Measurements from ENCODE around the gene NEGR1.

- TF ChIP-seq ZNF444 (CRISPR knock-in tag; IDR thresholded peaks at IDR 0.05): no peak
- TF ChIP-seq NR0B1 (IDR thresholded peaks at IDR 0.05; ENCODE audit: partially characterized antibody): no peak
- no peak for TF ChIP-seq POLR2AphosphoS5 (IDR thresholded peaks at IDR 0.05; ENCODE audit: control insufficient read depth, insufficient read depth, low read depth, low read length)
- no peak for TF ChIP-seq SMAD3 (CRISPR knock-in tag; conservative IDR thresholded peaks at IDR 0.05)
- TF ChIP-seq NFIC (IDR thresholded peaks at IDR 0.05): no peak
- no peak for TF ChIP-seq YY1 (IDR thresholded peaks at IDR 0.05; ENCODE audit: borderline replicate concordance in 1 of 3, control insufficient read depth in 1 of 3, extremely low read depth in 1 of 3, insufficient read depth in 3 of 3, insufficient read length in 1 of 3, insufficient replicate concordance in 2 of 3, low read depth in 1 of 3, low read length in 2 of 3)
- TF ChIP-seq HES1 (IDR thresholded peaks at IDR 0.05; ENCODE audit: low read depth): no peak
- no peak for TF ChIP-seq ZFP91 (CRISPR knock-in tag; IDR thresholded peaks at IDR 0.05)
- TF ChIP-seq USF2 (CRISPR knock-in tag; IDR thresholded peaks at IDR 0.05): no peak
- TF ChIP-seq GATAD2A (IDR thresholded peaks at IDR 0.05): no peak
- TF ChIP-seq PHTF2 (CRISPR knock-in tag; IDR thresholded peaks at IDR 0.05): no peak
- TF ChIP-seq JUNB (CRISPR knock-in tag; conservative IDR thresholded peaks at IDR 0.05): no peak
- TF ChIP-seq ZNF232 (CRISPR knock-in tag; IDR thresholded peaks at IDR 0.05): no peak
Observed at GRCh38 chr1:71948561-71948960, 333.8 kb downstream of the NEGR1 start.
